Measurements from ENCODE around the gene PRKCZ. TPM values are rescaled to one million over a fixed set of nuclear protein-coding genes. Genes with fewer than 3 reads are reported as not detected.

PRKCZ gene
- total and polyA plus RNA-seq, 9 of the 15 experiments (the other 6 are each of a cell fraction or from before 2014, with no cell fraction given): 0.07 to 3.1 (median 1.3) TPM

DNA sequence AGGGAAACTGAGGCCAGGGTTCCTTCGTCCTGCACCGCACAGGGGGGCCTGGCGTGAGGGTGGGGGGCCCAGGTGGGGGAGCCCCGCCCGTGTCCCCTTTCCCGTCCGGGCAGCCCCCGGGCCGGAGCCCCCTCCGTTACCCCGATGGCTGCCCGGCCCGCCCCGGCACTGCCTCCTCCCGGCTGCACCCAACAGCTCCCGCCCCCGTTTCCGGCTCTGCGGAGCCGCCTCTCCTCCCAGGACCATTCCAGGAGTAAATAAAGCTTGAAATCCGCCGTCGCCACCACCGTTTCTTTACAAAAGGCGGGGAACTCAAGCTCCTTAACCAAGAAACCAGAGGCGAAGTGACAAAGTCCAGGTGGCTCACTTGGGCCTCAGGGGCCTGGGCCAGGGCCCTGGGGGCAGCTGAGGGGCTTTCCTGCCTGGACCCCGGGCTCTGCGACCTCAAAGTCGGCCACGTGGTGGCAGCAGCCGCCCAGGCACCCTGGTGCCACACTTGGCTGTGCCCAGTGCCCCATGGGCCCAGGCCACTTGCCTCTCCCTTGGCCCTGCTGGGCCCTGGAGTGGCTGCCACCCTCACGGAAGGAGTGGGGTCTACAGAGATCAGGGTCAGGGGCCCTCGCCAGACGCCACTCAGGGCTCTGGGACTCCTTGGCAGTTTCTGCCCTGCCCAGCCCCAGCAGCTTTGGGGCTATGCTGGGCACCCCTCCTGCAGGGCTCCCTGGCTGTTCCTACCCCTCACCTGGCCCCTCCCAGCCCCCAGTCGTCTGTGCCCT is 144.9 kb downstream of the PRKCZ start (continued):
- TF ChIP-seq, protein P1, sequence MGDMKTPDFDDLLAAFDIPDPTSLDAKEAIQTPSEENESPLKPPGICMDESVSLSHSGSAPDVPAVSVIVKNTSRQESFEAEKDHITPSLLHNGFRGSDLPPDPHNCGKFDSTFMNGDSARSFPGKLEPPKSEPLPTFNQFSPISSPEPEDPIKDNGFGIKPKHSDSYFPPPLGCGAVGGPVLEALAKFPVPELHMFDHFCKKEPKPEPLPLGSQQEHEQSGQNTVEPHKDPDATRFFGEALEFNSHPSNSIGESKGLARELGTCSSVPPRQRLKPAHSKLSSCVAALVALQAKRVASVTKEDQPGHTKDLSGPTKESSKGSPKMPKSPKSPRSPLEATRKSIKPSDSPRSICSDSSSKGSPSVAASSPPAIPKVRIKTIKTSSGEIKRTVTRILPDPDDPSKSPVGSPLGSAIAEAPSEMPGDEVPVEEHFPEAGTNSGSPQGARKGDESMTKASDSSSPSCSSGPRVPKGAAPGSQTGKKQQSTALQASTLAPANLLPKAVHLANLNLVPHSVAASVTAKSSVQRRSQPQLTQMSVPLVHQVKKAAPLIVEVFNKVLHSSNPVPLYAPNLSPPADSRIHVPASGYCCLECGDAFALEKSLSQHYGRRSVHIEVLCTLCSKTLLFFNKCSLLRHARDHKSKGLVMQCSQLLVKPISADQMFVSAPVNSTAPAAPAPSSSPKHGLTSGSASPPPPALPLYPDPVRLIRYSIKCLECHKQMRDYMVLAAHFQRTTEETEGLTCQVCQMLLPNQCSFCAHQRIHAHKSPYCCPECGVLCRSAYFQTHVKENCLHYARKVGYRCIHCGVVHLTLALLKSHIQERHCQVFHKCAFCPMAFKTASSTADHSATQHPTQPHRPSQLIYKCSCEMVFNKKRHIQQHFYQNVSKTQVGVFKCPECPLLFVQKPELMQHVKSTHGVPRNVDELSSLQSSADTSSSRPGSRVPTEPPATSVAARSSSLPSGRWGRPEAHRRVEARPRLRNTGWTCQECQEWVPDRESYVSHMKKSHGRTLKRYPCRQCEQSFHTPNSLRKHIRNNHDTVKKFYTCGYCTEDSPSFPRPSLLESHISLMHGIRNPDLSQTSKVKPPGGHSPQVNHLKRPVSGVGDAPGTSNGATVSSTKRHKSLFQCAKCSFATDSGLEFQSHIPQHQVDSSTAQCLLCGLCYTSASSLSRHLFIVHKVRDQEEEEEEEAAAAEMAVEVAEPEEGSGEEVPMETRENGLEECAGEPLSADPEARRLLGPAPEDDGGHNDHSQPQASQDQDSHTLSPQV (IDR thresholded peaks at IDR 0.05): peak; percentile 88
- peak; percentile 45 for TF ChIP-seq HNRNPLL (IDR thresholded peaks at IDR 0.05; ENCODE audit: low read depth, low read length, poor library complexity, severe bottlenecking)
- peak; percentile 87 for TF ChIP-seq STAG1 (CRISPR knock-in tag; IDR thresholded peaks at IDR 0.05; ENCODE audit: borderline replicate concordance)
- no peak for TF ChIP-seq ZNF408 (CRISPR knock-in tag; IDR thresholded peaks at IDR 0.05; ENCODE audit: low read depth)
- TF ChIP-seq ZNF766 (CRISPR knock-in tag; conservative IDR thresholded peaks at IDR 0.05): peak; percentile 51; the same call in 1 of the 2 replicates
- TF ChIP-seq, protein P2, sequence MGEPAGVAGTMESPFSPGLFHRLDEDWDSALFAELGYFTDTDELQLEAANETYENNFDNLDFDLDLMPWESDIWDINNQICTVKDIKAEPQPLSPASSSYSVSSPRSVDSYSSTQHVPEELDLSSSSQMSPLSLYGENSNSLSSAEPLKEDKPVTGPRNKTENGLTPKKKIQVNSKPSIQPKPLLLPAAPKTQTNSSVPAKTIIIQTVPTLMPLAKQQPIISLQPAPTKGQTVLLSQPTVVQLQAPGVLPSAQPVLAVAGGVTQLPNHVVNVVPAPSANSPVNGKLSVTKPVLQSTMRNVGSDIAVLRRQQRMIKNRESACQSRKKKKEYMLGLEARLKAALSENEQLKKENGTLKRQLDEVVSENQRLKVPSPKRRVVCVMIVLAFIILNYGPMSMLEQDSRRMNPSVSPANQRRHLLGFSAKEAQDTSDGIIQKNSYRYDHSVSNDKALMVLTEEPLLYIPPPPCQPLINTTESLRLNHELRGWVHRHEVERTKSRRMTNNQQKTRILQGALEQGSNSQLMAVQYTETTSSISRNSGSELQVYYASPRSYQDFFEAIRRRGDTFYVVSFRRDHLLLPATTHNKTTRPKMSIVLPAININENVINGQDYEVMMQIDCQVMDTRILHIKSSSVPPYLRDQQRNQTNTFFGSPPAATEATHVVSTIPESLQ (CRISPR knock-in tag; IDR thresholded peaks at IDR 0.05): 0 out of 2 replicates have a peak, but pooled peaks have one; percentile 87
- peak in 1 of 3 experiments; percentile 68 for TF ChIP-seq YY1 (IDR thresholded peaks at IDR 0.05; ENCODE audit: borderline replicate concordance in 1 of 3, control insufficient read depth in 1 of 3, extremely low read depth in 1 of 3, insufficient read depth in 3 of 3, insufficient read length in 1 of 3, insufficient replicate concordance in 2 of 3, low read depth in 1 of 3, low read length in 2 of 3)
- no peak for TF ChIP-seq TCF7 (IDR thresholded peaks at IDR 0.05; ENCODE audit: borderline replicate concordance)
- TF ChIP-seq ZSCAN29 (IDR thresholded peaks at IDR 0.05): no peak
- TF ChIP-seq ARID1B (IDR thresholded peaks at IDR 0.05): peak; percentile 50
- TF ChIP-seq KLF10 (CRISPR knock-in tag; IDR thresholded peaks at IDR 0.05): no peak
- TF ChIP-seq LCOR (CRISPR knock-in tag; IDR thresholded peaks at IDR 0.05): peak; percentile 83
- TF ChIP-seq, protein P3, sequence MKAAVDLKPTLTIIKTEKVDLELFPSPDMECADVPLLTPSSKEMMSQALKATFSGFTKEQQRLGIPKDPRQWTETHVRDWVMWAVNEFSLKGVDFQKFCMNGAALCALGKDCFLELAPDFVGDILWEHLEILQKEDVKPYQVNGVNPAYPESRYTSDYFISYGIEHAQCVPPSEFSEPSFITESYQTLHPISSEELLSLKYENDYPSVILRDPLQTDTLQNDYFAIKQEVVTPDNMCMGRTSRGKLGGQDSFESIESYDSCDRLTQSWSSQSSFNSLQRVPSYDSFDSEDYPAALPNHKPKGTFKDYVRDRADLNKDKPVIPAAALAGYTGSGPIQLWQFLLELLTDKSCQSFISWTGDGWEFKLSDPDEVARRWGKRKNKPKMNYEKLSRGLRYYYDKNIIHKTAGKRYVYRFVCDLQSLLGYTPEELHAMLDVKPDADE (conservative IDR thresholded peaks at IDR 0.05; ENCODE audit: control insufficient read depth, low read depth, low read length): 0 out of 2 replicates have a peak, but pooled peaks have one; percentile 49
- TF ChIP-seq TARDBP (IDR thresholded peaks at IDR 0.05): peak; percentile 65
- no peak for TF ChIP-seq CEBPG (CRISPR knock-in tag; IDR thresholded peaks at IDR 0.05)
- no peak for TF ChIP-seq CEBPG (tag; conservative IDR thresholded peaks at IDR 0.05 in 1 of 2, IDR thresholded peaks at IDR 0.05 in 1 of 2)
- TF ChIP-seq NCOR1 (IDR thresholded peaks at IDR 0.05): peak; percentile 44
- peak; percentile 100 for TF ChIP-seq HNRNPL (IDR thresholded peaks at IDR 0.05; ENCODE audit: low read depth, low read length)
- 0 out of 4 replicates have a peak, but pooled peaks of 1 of the 2 experiments have one; percentile 38 for TF ChIP-seq RCOR1 (IDR thresholded peaks at IDR 0.05; ENCODE audit: borderline replicate concordance in 1 of 2, low read depth in 2 of 2, low read length in 2 of 2)
- TF ChIP-seq ESRRB (CRISPR knock-in tag; IDR thresholded peaks at IDR 0.05; ENCODE audit: borderline replicate concordance): no peak
